ENCODE results near the gene RPS27. TPM values are rescaled to one million over a fixed set of nuclear protein-coding genes. Genes with fewer than 3 reads are reported as not detected.
A peak's percentile ranks its signal among the peaks of the same experiment; 100 is the strongest.

RPS27 gene
- total RNA-seq, 4 donors from 2014 or later: 222 to 1,839 (median 900) TPM

GRCh38 chr1:153961421-153961820 is 29.1 kb upstream of the RPS27 start:
- H3K27ac ChIP-seq: peak overlapping the region; percentile 89 to 99 (median 96)
- no peaks in the 10 kb centered on the region for H3K9me3 ChIP-seq
- in situ Hi-C loops (cut with MboI; ENCODE audit: low pct_ligation_motif_present in 1 of 4, low pct_unique_long_range_greater_than_20kb in 1 of 4, low sequenced_read_pairs in 3 of 4): loop anchor here in 1 of 4 donors (25.0 kb wide), 1 partner anchor 299 kb away; the partner anchor contains the start of genes ILF2 and SNAPIN
- WGBS, 2 donors (ENCODE audit: low coverage in 1 of 2): 75% methylated on average over 4 of the region's 4 CpGs
- no peak for TF ChIP-seq CTCF (IDR thresholded peaks at IDR 0.05)
- no peak for TF ChIP-seq EP300 (IDR thresholded peaks at IDR 0.05; ENCODE audit: low read depth)
- no peak for TF ChIP-seq POLR2AphosphoS5 (IDR thresholded peaks at IDR 0.05)
- TF ChIP-seq POLR2A (IDR thresholded peaks at IDR 0.05): no peak
- intact Hi-C loops (cut with DNase I; ENCODE audit: low total_unique reads): no loop called here
- DNase-seq: no peak
- peak overlapping the region in 1 of 4 donors; percentile 63 for H3K4me3 ChIP-seq
- no peaks in the 10 kb centered on the region for H3K27me3 ChIP-seq
- no peaks in the 10 kb centered on the region for H3K36me3 ChIP-seq
- H3K4me1 ChIP-seq: peaks cover 33 to 58% (median 46%) of the 10 kb centered on the region in 4 donors

- in situ Hi-C loops (cut with MboI; ENCODE audit: low pct_ligation_motif_present in 1 of 4, low pct_unique_long_range_greater_than_20kb in 1 of 4, low sequenced_read_pairs in 3 of 4): loop anchor here in 1 of 4 donors (25.0 kb wide), 1 partner anchor 300 kb away; the partner anchor contains the start of genes ILF2 and SNAPIN
- 5 to 40% methylated on average over 2 to 16 of the region's 16 CpGs for WGBS, 2 donors (ENCODE audit: low coverage in 1 of 2)
- Histone ChIP-seq H3K27me3 (no peaks in the 10 kb centered on the region), H3K4me1 (peaks cover 26 to 54% (median 42%) of the 10 kb centered on the region in 4 donors), H3K27ac (peak overlapping the region; percentile 89 to 99 (median 96)), H3K9me3 (no peaks in the 10 kb centered on the region), H3K4me3 (peak overlapping the region; percentile 58 to 87 (median 70)), H3K36me3 (no peaks in the 10 kb centered on the region)
- intact Hi-C loops (cut with DNase I; ENCODE audit: low total_unique reads): no loop called here
- peak; percentile 47 for DNase-seq
- TF ChIP-seq POLR2A (IDR thresholded peaks at IDR 0.05): no peak
- no peak for TF ChIP-seq POLR2AphosphoS5 (IDR thresholded peaks at IDR 0.05)
- TF ChIP-seq CTCF (IDR thresholded peaks at IDR 0.05): no peak
- TF ChIP-seq EP300 (IDR thresholded peaks at IDR 0.05; ENCODE audit: low read depth): no peak
These were observed 28.2 kb upstream of the RPS27 start for GRCh38 chr1:153962088-153963029.

- Histone ChIP-seq H3K27ac (peak within 1 kb of the TSS; percentile 89 to 99 (median 96)), H3K4me3 (peak within 1 kb of the TSS; percentile 58 to 87 (median 70)), H3K27me3 (no peaks in the 10 kb centered on the region), H3K36me3 (no peaks in the 10 kb centered on the region), H3K4me1 (peaks cover 25 to 54% (median 42%) of the 10 kb centered on the region in 4 donors), H3K9me3 (no peaks in the 10 kb centered on the region)
- intact Hi-C loops (cut with DNase I; ENCODE audit: low total_unique reads) (no loop called here), in situ Hi-C loops (cut with MboI; ENCODE audit: low pct_ligation_motif_present in 1 of 4, low pct_unique_long_range_greater_than_20kb in 1 of 4, low sequenced_read_pairs in 3 of 4) (loop anchor here in 1 of 4 donors (25.0 kb wide), 1 partner anchor 301 kb away; the partner anchor contains the start of genes ILF2 and SNAPIN)
- WGBS, 2 donors (ENCODE audit: low coverage in 1 of 2): 1% methylated on average over 47 of the region's 54 CpGs; no CpG with 5 or more reads in 1 of the 2 donors
- TF ChIP-seq POLR2A (IDR thresholded peaks at IDR 0.05): peak; percentile 82
- TF ChIP-seq POLR2AphosphoS5 (IDR thresholded peaks at IDR 0.05): peak; percentile 86 to 88 (median 86)
- TF ChIP-seq CTCF (IDR thresholded peaks at IDR 0.05): no peak
- no peak for TF ChIP-seq EP300 (IDR thresholded peaks at IDR 0.05; ENCODE audit: low read depth)
- peak; percentile 99 for DNase-seq
These were observed 27.3 kb upstream of the RPS27 start, which contains the start of gene SLC39A1 for GRCh38 chr1:153963030-153963849. Gene SLC39A1, minus strand, starts transcription at chr1:153963537. Its CDS starts 822 bp downstream, at chr1:153962715.

Measured in transverse colon (tissue), 4 donors.